Testis (tissue), 3 donors: Measurements from ENCODE around the gene OSBPL9. TPM values are rescaled to one million over a fixed set of nuclear protein-coding genes. Genes with fewer than 3 reads are reported as not detected.

Source experiments
- DNase-seq: peaks from one replicate; pipeline ENCODE4 v3.0.0-alpha.2; 2019
- H3K27ac ChIP-seq, 2 donors: fragments of 200-600 bp; sonication (generic); one replicate each; pipeline ENCODE4 v1.5.1; 2019
- H3K27me3 ChIP-seq: fragments of 200-600 bp; sonication (generic); one replicate; pipeline ENCODE4 v1.5.1; 2019
- H3K36me3 ChIP-seq: fragments of 200-600 bp; sonication (generic); one replicate; pipeline ENCODE4 v1.5.1; 2017; ENCODE audit warnings: low read depth; ENCODE audit errors: missing control alignments
- H3K4me1 ChIP-seq: fragments of 200-600 bp; sonication (generic); one replicate; pipeline ENCODE4 v1.5.1; 2019
- H3K4me3 ChIP-seq, 2 donors: fragments of 200-600 bp; sonication (generic); one replicate each; pipeline ENCODE4 v1.5.1; 2017 to 2019
- H3K9me3 ChIP-seq: fragments of 200-600 bp; sonication (generic); one replicate; pipeline ENCODE4 v1.5.1; 2017
- POLR2A ChIP-seq: fragments of 450-650 bp; IDR thresholded peaks from one replicate; pipeline ENCODE4 v1.6.1; 2017; ENCODE audit warnings: antibody characterized with exemption, mild to moderate bottlenecking, moderate library complexity
- WGBS, 2 donors: methylation state at CpG; one replicate each; pipeline ENCODE4 v1.1.5; 2018; 5-methylcytosine and 5-hydroxymethylcytosine counted together
- intact Hi-C: fragments of 100-400 bp; cut with DNase I; formaldehyde crosslinking; loops from one replicate; pipeline ENCODE4 v1.15.1; 2023; ENCODE audit warnings: low total_unique reads
- polyA plus RNA-seq: library from polyadenylated mRNA; stranded (reverse); fragments of 350-450 nt; fragmentation: Illumina TruSeq; extraction: RNeasy Lipid Tissue Mini Kit (QIAGEN cat#74804); gene quantifications from one replicate; pipeline ENCODE4 v1.2.3, GENCODE V29; 2014; ENCODE audit warnings: low read depth, low replicate concordance; ENCODE audit not compliant: insufficient read depth
- total RNA-seq, 2 donors: library from RNA; depleted of rRNA; stranded (reverse); fragments of >200 nt; gene quantifications; one replicate each; pipeline ENCODE4 v1.2.3, GENCODE V29; 2016
- TF ChIP-seq, protein P1 (sequence below), 3 experiments: fragments of 450-650 bp in 2 of 3; fragments of 200-600 bp in 1 of 3; sonication (generic) in 1 of 3; IDR thresholded peaks; one replicate each; pipeline ENCODE4 v1.5.1; 2016 to 2019; ENCODE audit warnings: antibody characterized with exemption in 3 of 3, mild to moderate bottlenecking in 2 of 3, moderate library complexity in 1 of 3

OSBPL9 gene
- total and polyA plus RNA-seq, 3 donors from 2014 or later: 59.3 to 160 (median 117) TPM

DNA sequence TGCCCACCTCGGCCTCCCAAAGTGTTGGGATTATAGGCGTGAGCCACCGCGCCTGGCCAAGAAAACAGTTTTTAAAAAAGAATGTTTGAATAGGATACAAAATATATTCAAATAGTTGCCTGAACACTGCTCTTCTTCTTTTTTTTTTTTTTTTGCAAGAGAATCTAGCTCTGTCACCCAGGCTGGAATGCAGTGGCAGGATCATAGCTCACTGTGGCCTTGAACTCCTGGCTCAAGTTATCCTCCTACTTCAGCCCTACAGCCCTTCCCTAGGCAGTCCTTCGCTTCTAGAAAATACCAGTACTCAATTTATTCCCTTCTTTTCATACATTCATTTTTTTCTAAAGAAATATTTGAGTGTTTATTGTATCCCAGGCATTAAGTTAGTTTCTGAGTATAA lies 67.9 kb downstream of the OSBPL9 start:
- Histone ChIP-seq H3K9me3 (no peaks in the 10 kb centered on the region), H3K4me3 (no peak overlapping the region), H3K36me3 (no peaks in the 10 kb centered on the region), H3K4me1 (peaks cover 12% of the 10 kb centered on the region), H3K27ac (peak overlapping the region; percentile 42 to 71), H3K27me3 (no peaks in the 10 kb centered on the region)
- TF ChIP-seq, protein P1, sequence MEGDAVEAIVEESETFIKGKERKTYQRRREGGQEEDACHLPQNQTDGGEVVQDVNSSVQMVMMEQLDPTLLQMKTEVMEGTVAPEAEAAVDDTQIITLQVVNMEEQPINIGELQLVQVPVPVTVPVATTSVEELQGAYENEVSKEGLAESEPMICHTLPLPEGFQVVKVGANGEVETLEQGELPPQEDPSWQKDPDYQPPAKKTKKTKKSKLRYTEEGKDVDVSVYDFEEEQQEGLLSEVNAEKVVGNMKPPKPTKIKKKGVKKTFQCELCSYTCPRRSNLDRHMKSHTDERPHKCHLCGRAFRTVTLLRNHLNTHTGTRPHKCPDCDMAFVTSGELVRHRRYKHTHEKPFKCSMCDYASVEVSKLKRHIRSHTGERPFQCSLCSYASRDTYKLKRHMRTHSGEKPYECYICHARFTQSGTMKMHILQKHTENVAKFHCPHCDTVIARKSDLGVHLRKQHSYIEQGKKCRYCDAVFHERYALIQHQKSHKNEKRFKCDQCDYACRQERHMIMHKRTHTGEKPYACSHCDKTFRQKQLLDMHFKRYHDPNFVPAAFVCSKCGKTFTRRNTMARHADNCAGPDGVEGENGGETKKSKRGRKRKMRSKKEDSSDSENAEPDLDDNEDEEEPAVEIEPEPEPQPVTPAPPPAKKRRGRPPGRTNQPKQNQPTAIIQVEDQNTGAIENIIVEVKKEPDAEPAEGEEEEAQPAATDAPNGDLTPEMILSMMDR (IDR thresholded peaks at IDR 0.05): no peak
- peak; percentile 74 for DNase-seq
- WGBS, 2 donors: 32 to 33% methylated on average over 5 of the region's 5 CpGs
- intact Hi-C loops: no loop called here

DNA sequence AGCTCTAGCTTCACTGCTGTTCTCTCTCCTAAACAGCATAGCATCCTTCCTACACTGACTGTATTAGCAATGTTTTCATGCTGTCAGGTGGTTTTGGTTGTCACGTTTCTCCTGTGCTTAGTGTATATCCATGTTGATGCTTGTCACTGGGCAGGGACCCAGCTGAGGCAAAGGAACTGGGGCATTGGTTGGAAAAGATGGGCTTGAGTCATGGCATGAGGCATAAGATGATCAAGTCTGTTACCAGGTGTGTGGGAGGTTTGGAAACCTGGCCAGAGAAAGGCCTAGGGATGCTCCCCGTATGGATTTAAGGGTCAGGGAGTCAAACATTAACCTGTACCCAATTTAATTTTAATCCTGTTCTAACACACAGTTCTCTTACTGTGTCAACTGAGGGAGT lies 69.6 kb downstream of the OSBPL9 start:
- TF ChIP-seq, protein P1 (IDR thresholded peaks at IDR 0.05): no peak
- TF ChIP-seq POLR2A: no peak
- Histone ChIP-seq H3K27me3 (no peaks in the 10 kb centered on the region), H3K4me1 (peaks cover 18% of the 10 kb centered on the region), H3K9me3 (no peaks in the 10 kb centered on the region), H3K27ac (no peak overlapping the region), H3K4me3 (no peak overlapping the region), H3K36me3 (no peaks in the 10 kb centered on the region)
- no peak for DNase-seq
- intact Hi-C loops: no loop called here
- WGBS, 2 donors: 42 to 53% methylated on average over 2 of the region's 2 CpGs

DNA sequence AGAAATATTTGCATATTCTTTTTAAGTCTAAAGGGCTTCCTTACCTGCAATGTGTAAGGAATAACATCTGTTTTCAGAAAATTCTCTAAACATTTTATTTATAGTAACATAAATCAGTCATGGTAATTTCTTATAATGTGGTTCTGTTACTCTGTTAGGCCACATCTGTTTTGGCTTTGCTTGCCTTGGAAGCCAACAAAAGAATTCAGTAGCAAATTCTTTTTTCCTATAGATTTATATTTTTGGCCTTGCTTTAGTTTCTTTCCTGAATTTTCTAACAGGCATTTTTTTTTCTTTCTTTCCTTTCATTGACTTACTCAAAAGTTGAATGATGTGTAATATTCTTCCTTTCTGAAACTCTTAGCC lies 72.2 kb downstream of the OSBPL9 start:
- TF ChIP-seq, protein P1 (IDR thresholded peaks at IDR 0.05): no peak
- TF ChIP-seq POLR2A: no peak
- intact Hi-C loops: no loop called here
- H3K27ac ChIP-seq: no peak overlapping the region
- H3K9me3 ChIP-seq: no peaks in the 10 kb centered on the region
- no peak overlapping the region for H3K4me3 ChIP-seq
- H3K36me3 ChIP-seq: no peaks in the 10 kb centered on the region
- peaks cover 30% of the 10 kb centered on the region for H3K4me1 ChIP-seq
- DNase-seq: no peak
- H3K27me3 ChIP-seq: no peaks in the 10 kb centered on the region

DNA sequence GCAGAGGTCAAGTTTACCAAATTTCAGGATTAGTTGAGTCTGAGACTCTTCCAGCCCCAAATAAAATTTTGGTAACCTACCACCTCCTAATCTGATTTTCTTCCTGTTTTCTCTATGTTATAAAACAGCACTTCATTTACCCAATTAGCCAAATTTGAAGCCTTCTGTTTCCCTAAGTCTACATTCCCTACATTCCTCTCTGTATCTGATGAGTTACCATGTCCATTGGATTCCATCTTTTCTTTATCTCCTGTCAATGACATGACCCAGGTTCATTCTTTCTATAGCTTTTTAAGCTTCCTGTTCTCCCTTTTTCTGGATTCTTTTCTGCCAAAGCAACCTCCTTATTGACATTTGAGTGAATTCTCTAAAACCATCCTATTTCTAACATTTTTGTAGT lies 72.8 kb downstream of the OSBPL9 start:
- H3K9me3 ChIP-seq: no peaks in the 10 kb centered on the region
- no peak for DNase-seq
- peak overlapping the region in 1 of 2 donors; percentile 9 for H3K27ac ChIP-seq
- H3K4me1 ChIP-seq: peaks cover 32% of the 10 kb centered on the region
- no peak overlapping the region for H3K4me3 ChIP-seq
- H3K36me3 ChIP-seq: no peaks in the 10 kb centered on the region
- intact Hi-C loops: no loop called here
- no peaks in the 10 kb centered on the region for H3K27me3 ChIP-seq
- TF ChIP-seq, protein P1 (IDR thresholded peaks at IDR 0.05): no peak
- TF ChIP-seq POLR2A: no peak

DNA sequence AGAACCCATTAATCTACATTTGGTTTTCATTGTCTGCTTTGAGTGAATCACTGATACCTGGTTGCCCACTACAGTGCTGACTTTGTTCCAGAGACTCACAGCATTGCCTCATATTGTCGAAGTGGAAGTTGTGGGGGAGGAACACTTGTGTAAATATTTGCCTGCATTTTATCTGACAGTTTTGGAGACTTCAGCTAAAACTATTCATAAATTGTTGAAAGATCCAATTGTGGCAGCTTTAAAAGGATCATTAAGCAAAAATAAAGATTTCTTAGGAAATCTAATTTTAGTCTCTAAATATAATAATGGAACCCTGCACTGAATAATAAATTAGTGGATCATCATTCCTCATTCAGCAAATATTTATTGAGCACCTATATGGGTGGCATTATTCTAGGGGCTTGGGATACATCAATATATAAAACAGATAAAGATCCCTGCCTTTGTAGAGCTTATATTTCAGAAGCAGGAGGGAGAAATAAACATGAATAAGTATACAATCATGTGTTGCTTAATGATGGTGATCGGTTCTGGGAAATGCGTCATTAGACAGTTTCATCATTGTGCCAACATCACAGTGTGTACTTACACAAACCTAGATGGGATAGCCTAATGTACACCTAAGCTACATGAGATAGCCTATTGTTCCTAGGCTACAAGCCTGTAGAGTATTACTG lies 73.5 kb downstream of the OSBPL9 start:
- no peak for DNase-seq
- peaks cover 25% of the 10 kb centered on the region for H3K4me1 ChIP-seq
- H3K36me3 ChIP-seq: no peaks in the 10 kb centered on the region
- H3K9me3 ChIP-seq: no peaks in the 10 kb centered on the region
- no peak overlapping the region for H3K4me3 ChIP-seq
- no peak for TF ChIP-seq POLR2A
- TF ChIP-seq, protein P1 (IDR thresholded peaks at IDR 0.05): no peak
- H3K27me3 ChIP-seq: no peaks in the 10 kb centered on the region
- WGBS, 2 donors: 65 to 66% methylated on average over 3 of the region's 3 CpGs
- intact Hi-C loops: no loop called here
- peak overlapping the region in 1 of 2 donors; percentile 9 for H3K27ac ChIP-seq
